ENCODE data around the gene RIMBP2.
"Not testable (repeated sequence)": the region's sequence is repeated elsewhere in the genome, so short reads cannot be mapped to it uniquely, and the experiment has no call there.

RIMBP2 gene

GRCh38 chr12:130650131-130650530 lies 66.0 kb downstream of the RIMBP2 start:
- DNase-seq = no peak

GRCh38 chr12:130649101-130650045 lies 66.7 kb downstream of the RIMBP2 start:
- DNase-seq = no peak

GRCh38 chr12:130647814-130648213 lies 68.3 kb downstream of the RIMBP2 start:
- no peak for DNase-seq

- no peak for DNase-seq
Observed at GRCh38 chr12:130646716-130647370, 69.3 kb downstream of the RIMBP2 start.

DNA sequence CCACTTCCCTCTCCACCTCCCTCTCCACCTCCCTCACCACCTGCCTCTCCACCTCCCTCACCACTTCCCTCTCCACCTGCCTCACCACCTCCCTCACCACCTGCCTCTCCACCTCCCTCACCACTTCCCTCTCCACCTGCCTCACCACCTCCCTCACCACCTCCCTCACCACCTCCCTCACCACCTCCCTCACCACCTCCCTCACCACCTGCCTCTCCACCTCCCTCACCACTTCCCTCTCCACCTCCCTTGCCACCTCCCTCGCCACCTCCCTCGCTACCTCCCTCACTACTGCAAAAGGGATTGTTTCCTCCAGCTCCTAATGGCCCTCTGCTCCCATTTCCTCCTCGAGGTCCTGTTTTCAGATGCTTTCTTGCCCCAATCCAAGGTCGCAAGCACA lies 69.9 kb downstream of the RIMBP2 start:
- not testable (repeated sequence) for DNase-seq

DNA sequence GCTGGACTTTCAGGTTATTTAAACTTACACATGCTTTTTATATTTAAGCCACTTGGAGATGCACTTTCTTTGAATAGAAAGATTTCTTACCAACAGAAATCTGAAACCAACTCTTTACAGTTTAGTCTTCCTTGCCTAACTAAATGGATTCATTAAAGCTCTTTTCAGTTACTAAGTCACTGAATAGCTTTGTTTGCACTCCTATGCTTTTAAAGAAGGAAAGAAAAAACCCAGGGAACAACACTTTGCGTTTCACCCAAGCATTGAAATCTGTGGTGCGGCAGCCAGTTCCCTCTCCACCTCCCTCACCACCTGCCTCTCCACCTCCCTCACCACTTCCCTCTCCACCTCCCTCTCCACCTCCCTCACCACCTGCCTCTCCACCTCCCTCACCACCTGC lies 70.3 kb downstream of the RIMBP2 start:
- DNase-seq = no peak

DNA sequence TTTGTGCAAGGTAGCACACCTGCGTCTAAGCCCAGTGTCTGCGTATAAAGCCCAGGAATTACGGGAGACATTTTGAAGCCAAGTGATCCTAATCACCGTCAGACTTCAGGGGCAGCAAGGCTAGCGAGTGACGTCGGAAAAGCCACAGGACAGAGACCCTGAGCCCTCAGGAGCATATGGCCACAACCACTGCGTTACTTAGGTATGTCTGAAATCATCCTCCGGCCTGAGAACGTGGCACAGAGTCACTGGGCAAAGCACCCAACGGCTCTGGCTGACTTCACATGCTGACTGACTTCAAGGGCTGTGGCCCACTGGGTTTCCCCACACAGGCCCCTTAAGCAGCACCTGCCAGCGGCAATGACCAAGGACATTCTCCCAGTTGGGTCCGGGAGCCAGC lies 71.5 kb downstream of the RIMBP2 start:
- no peak for DNase-seq

DNA sequence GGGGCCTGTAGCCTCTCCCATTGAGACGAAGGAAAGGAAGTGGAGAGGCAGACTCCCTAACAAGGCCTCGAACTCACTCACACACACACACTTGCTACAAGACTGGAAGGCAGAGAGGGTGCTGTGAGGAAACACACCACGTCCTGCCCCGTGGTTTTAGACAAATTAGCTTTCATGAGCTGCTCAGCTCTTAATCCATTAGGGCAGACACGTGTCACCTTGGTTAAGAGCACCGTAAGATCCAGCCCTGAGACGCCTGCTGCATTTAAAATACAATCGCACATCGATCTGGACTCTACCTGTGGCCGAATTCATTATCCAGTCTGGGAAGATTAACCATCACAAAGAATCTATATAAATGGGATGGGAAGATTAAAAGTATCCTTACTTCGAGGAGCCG lies 72.0 kb downstream of the RIMBP2 start:
- DNase-seq = no peak

GRCh38 chr12:130642856-130643255 lies 73.2 kb downstream of the RIMBP2 start:
- no peak for DNase-seq

DNA sequence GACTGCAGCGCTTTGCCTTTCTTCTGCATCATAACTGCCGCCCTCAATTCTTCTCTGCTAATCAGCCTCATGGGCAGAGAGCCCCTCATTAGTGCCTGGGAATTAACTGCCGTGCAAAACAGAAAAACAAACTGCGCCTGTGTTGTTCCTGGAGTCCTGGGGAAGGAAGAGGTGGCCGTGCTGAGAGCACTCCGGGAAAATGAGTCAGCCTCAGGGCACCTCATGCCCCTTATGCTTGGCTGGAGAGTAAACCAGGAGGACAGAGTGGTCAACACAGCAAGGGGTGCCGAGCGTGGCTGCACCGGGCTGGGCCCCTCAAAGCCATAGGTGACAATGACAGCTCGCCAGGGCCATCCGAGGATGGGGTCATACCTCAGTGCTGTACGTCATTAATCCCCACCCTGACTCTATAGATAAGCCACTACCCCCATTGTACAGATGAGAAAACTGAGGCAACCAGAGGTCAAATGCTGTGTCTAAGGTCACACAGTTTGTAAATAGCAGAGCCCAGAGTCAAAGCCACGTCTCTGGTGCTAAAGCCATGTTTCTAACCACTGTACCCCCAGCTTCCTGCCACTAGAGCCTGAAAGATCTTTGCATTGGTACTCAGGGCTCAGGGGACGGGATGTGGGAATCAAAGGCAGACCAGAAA lies 74.4 kb downstream of the RIMBP2 start:
- DNase-seq = no peak

GRCh38 chr12:130640901-130641300 lies 75.2 kb downstream of the RIMBP2 start:
- DNase-seq = no peak

DNA sequence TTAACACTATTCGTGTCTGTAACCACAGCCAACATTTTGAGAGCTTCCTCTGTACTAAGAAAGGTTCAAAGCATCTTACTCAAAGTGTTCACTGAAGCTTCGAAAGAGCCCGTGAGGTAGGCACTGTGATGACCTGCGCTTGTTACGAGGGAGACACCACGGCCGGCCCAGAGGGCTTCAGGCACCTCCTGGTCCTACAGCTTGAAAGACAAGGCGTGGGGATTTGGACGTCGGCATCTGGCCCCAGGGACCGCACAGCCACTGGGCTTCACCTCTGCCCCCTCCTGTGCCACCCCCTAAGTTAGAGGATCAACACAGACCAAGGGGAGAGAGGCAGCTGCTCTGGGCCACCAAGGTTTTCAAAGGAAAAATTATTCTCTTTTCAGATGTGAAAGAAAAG lies 75.6 kb downstream of the RIMBP2 start:
- no peak for DNase-seq

GRCh38 chr12:130639476-130640424 lies 76.3 kb downstream of the RIMBP2 start:
- DNase-seq = no peak

- DNase-seq = no peak
Observed at GRCh38 chr12:130636370-130636769, 79.7 kb downstream of the RIMBP2 start.

DNA sequence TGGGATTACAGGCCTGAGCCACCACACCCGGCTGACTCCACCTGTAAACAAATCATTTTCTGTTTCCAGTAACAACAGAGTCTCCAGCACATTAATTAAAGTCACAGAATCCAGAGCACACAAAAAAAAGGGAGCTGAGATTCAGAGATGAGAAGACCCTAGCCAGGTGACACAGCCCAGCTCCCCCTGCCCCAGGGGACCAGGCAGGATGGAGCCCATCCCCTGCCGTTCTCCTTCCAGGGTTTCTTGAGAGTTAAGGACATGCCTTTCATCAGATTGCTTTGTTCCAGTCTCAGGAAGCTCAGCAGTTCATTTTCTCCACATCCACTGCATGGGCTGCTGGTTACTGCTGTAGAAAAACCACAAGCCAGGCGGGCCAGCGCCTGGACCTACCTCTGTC lies 81.2 kb downstream of the RIMBP2 start:
- DNase-seq = no peak

GRCh38 chr12:130633771-130634170 lies 82.3 kb downstream of the RIMBP2 start:
- DNase-seq = no peak

GRCh38 chr12:130632642-130633041 lies 83.5 kb downstream of the RIMBP2 start:
- DNase-seq = no peak

DNA sequence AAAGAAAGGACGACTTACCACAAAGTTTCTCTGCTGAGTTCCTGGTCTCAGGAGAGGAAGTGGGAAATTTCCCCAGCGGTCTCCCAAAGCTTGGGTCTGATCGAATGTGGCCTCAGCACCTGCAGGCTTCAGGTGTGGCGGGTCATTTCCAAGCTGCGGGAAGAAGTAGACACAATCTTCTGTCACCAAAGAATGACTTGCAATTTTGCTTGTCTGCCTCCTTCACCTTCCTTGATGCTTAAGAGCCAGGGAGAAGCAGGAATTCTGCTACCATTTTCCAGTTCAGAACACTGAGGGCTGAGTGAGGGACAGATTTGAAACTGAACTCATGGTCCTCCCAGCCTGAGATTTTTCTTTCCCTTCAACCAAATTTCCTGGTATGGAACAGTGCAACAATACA lies 87.8 kb downstream of the RIMBP2 start:
- no peak for DNase-seq

GRCh38 chr12:130627175-130627574 lies 88.9 kb downstream of the RIMBP2 start:
- DNase-seq = no peak

DNA sequence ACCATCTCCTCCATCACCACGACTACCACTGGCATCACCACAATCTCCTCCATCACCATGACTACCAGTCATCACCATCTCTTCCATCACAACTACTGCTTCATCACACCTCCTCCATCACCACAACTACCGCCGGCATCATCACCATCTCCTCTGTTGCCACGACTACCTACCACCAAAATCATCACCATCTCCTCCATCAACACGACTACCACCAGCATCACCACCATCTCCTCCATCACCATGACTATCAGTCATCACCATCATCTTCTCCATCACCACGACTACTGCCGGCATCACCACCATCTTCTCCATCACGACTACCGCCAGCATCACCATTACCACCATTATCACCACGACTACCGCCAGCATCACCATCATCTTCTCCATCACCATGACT lies 89.5 kb downstream of the RIMBP2 start:
- no peak for DNase-seq

DNA sequence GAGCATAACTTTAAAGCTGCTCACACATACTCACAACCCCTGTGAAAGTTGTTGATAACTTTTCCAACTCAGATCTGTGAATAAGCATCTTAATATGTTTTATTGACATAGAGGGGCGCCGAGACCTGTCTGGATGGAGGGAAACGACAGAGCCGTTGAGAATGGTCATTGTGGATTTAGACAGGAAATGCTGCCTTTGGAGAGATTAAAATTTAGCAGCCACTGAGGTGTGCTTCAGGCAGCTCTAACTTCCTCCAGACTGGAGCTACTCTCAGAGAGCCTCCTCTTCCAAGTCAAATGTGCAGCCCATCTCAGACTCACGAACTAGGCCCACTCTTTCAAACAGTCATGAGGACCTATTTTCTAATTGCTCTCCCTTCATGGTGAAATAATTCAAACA lies 90.9 kb downstream of the RIMBP2 start:
- no peak for DNase-seq

DNA sequence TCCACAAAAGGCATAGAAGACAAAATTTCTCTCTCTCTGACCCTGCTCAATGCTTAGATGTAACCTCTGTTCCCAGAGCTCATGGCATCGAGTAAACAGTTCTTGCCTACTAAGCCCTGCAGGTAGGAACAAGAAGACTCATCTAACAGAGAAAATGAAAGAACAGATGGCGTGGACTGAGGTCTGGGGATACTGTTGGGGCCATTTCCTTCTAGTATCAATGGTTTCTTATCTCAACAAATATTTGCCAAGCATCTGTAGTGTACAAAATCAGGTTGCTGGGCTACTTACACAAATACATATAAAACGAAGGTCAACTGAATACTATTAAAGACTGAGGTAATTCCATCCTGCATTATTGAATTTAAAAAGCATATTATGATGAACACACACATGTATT lies 93.3 kb downstream of the RIMBP2 start:
- no peak for DNase-seq
